Astrocyte (in vitro differentiated cells and primary cell): Measurements from ENCODE around the gene ZNF286A.

Experiments
- CTCF ChIP-seq: IDR thresholded peaks from 2 replicates; pipeline ENCODE4 v1.5.1; 2011; ENCODE audit warnings: low read depth, mild to moderate bottlenecking, inconsistent platforms, low read length, moderate library complexity; ENCODE audit not compliant: insufficient read depth
- EZH2 ChIP-seq: IDR thresholded peaks from 2 replicates; pipeline ENCODE4 v1.6.1; 2012; ENCODE audit warnings: mild to moderate bottlenecking, low read length, inconsistent platforms; ENCODE audit not compliant: insufficient read depth

- no peak for TF ChIP-seq CTCF
- TF ChIP-seq EZH2 = no peak
Measured at GRCh38 chr17:15649861-15650421, 49.6 kb upstream of the ZNF286A start.
